ENCODE results near the gene COP1. TPM values are rescaled to one million over a fixed set of nuclear protein-coding genes. Genes with fewer than 3 reads are reported as not detected.

Gene COP1
- total and polyA plus RNA-seq, 10 of the 15 experiments (the other 5 are each of a cell fraction or from before 2014, with no cell fraction given): 17.7 to 49.9 (median 38.7) TPM

- in situ Hi-C loops (cut with MboI): no loop called here
- Histone ChIP-seq H4K20me1 (ENCODE audit: control insufficient read depth, insufficient read depth) (no peaks in the 10 kb centered on the region), H3K9me3 (replicated peaks; ENCODE audit: control insufficient read depth, insufficient read depth, low read length) (no peaks in the 10 kb centered on the region), H3K4me1 (ENCODE audit: control insufficient read depth, insufficient read depth, low read length) (no peaks in the 10 kb centered on the region), H3K4me3 (no peak overlapping the region), H3K27ac (ENCODE audit: control insufficient read depth, insufficient read depth) (no peak overlapping the region), H3K79me2 (ENCODE audit: control insufficient read depth, insufficient read depth, low read length) (no peaks in the 10 kb centered on the region), H3K36me3 (ENCODE audit: control insufficient read depth in 2 of 2, insufficient read depth in 2 of 2, low read length in 1 of 2) (no peaks in the 10 kb centered on the region), H3K4me2 (ENCODE audit: control insufficient read depth, insufficient read depth) (no peak overlapping the region), H2AFZ (ENCODE audit: control insufficient read depth, low read depth, low read length) (no peak overlapping the region), H3K9ac (ENCODE audit: control insufficient read depth, insufficient read depth, low read length) (no peak overlapping the region), H3K27me3 (replicated peaks in 1 of 2; ENCODE audit: control insufficient read depth in 2 of 2, insufficient read depth in 2 of 2, low read length in 1 of 2) (no peaks in the 10 kb centered on the region)
- DNase-seq (ENCODE audit: low read depth, low spot score) (no peak), FAIRE-seq (peak; percentile 13), ATAC-seq (no peak)
- POLR2A ChIA-PET: no interaction called here
- no TSS peak for BruUV-seq (replicated peaks)
- CTCF ChIA-PET: interaction anchor here (1.1 kb wide), 1 partner anchor 107 kb away, joined by 3 read pairs; no protein-coding TSS in a partner anchor
- SMC1A ChIA-PET (ENCODE audit: uncharacterized antibody, unreplicated experiment): interaction anchor here (1.4 kb wide), 1 partner anchor 8 kb away, joined by 4 read pairs; no protein-coding TSS in a partner anchor
- TF ChIP-seq SP1 (IDR thresholded peaks at IDR 0.05; ENCODE audit: low read depth, low read length) (no peak), RAD21 (IDR thresholded peaks at IDR 0.05; ENCODE audit: insufficient read depth, low read depth, low read length) (no peak), RELA (IDR thresholded peaks at IDR 0.05; ENCODE audit: borderline replicate concordance, partially characterized antibody) (no peak), CHD4 (IDR thresholded peaks at IDR 0.05) (no peak), CBX3 (IDR thresholded peaks at IDR 0.05; ENCODE audit: borderline replicate concordance, low read depth) (no peak), RCOR1 (conservative IDR thresholded peaks at IDR 0.05; ENCODE audit: low read depth, low read length) (no peak)
- WGBS (ENCODE audit: insufficient coverage, insufficient replicate concordance, low lambda C conversion rate, missing lambda C conversion rate): 54% methylated on average over 3 of the region's 3 CpGs
- RAD21 ChIA-PET (ENCODE audit: unreplicated experiment): no interaction called here
- intact Hi-C loops (cut with micrococcal nuclease; ENCODE audit: unreplicated experiment): no loop called here
These were observed 20.5 kb upstream of the COP1 start for GRCh38 chr1:176227579-176227978.

GRCh38 chr1:176225911-176226310 is 18.8 kb upstream of the COP1 start:
- ATAC-seq (no peak), DNase-seq (ENCODE audit: low read depth, low spot score) (no peak), FAIRE-seq (no peak)
- Histone ChIP-seq H3K27me3 (replicated peaks in 1 of 2; ENCODE audit: control insufficient read depth in 2 of 2, insufficient read depth in 2 of 2, low read length in 1 of 2) (no peaks in the 10 kb centered on the region), H3K4me1 (ENCODE audit: control insufficient read depth, insufficient read depth, low read length) (no peaks in the 10 kb centered on the region), H3K9ac (ENCODE audit: control insufficient read depth, insufficient read depth, low read length) (no peak overlapping the region), H3K4me2 (ENCODE audit: control insufficient read depth, insufficient read depth) (no peak overlapping the region), H3K4me3 (no peak overlapping the region), H3K79me2 (ENCODE audit: control insufficient read depth, insufficient read depth, low read length) (no peaks in the 10 kb centered on the region), H3K9me3 (replicated peaks; ENCODE audit: control insufficient read depth, insufficient read depth, low read length) (no peaks in the 10 kb centered on the region), H3K27ac (ENCODE audit: control insufficient read depth, insufficient read depth) (no peak overlapping the region), H2AFZ (ENCODE audit: control insufficient read depth, low read depth, low read length) (no peak overlapping the region), H3K36me3 (ENCODE audit: control insufficient read depth in 2 of 2, insufficient read depth in 2 of 2, low read length in 1 of 2) (no peaks in the 10 kb centered on the region), H4K20me1 (ENCODE audit: control insufficient read depth, insufficient read depth) (no peaks in the 10 kb centered on the region)
- SMC1A ChIA-PET (ENCODE audit: uncharacterized antibody, unreplicated experiment): no interaction called here
- RAD21 ChIA-PET (ENCODE audit: unreplicated experiment): no interaction called here
- POLR2A ChIA-PET: no interaction called here
- no TSS peak for BruUV-seq (replicated peaks)
- 93% methylated on average over 2 of the region's 2 CpGs for WGBS (ENCODE audit: insufficient coverage, insufficient replicate concordance, low lambda C conversion rate, missing lambda C conversion rate)
- in situ Hi-C loops (cut with MboI): no loop called here
- CTCF ChIA-PET: interaction anchor here (1.3 kb wide), 1 partner anchor 106 kb away, joined by 4 read pairs; no protein-coding TSS in a partner anchor
- intact Hi-C loops (cut with micrococcal nuclease; ENCODE audit: unreplicated experiment): no loop called here
- TF ChIP-seq ASH2L (IDR thresholded peaks at IDR 0.05; ENCODE audit: borderline replicate concordance, low read depth) (no peak), NFYB (IDR thresholded peaks at IDR 0.05; ENCODE audit: insufficient read depth, low read depth, low read length) (no peak), MEF2B (IDR thresholded peaks at IDR 0.05; ENCODE audit: partially characterized antibody, poor library complexity, severe bottlenecking) (no peak), BMI1 (IDR thresholded peaks at IDR 0.05; ENCODE audit: borderline replicate concordance) (no peak), SMARCA5 (IDR thresholded peaks at IDR 0.05) (no peak), MLLT1 (IDR thresholded peaks at IDR 0.05) (no peak), SMC3 (IDR thresholded peaks at IDR 0.05; ENCODE audit: borderline replicate concordance, low read length) (no peak), POLR2A (IDR thresholded peaks at IDR 0.05; ENCODE audit: low read depth, low read length) (no peak), EZH2 (IDR thresholded peaks at IDR 0.05; ENCODE audit: borderline replicate concordance, control insufficient read depth, low read depth, low read length) (no peak), POU2F2 (IDR thresholded peaks at IDR 0.05; ENCODE audit: borderline replicate concordance, low read depth, low read length) (no peak), NKRF (conservative IDR thresholded peaks at IDR 0.05) (no peak)
